HepG2 (cell line): ENCODE measurements around the gene ZNF653. TPM values are rescaled to one million over a fixed set of nuclear protein-coding genes. Genes with fewer than 3 reads are reported as not detected.

ENCODE experiments used
- ETV6 ChIP-seq: sonication (generic); formaldehyde crosslinking; conservative IDR thresholded peaks from 2 replicates; pipeline ENCODE4 v1.4.0; 2020; ENCODE audit warnings: missing genetic modification reagents
- FOXA1 ChIP-seq, 2 experiments: fragments of 450-650 bp in 1 of 2; sonication (generic) in 1 of 2; formaldehyde crosslinking in 1 of 2; IDR thresholded peaks; 2 replicates each; pipeline versions ENCODE4 v1.4.0 to v1.6.1; 2016 to 2020; ENCODE audit warnings: missing genetic modification reagents in 1 of 2
- HNRNPL ChIP-seq: fragments of 200-400 bp; formaldehyde crosslinking; IDR thresholded peaks from 2 replicates; pipeline ENCODE4 v1.6.1; 2017; ENCODE audit warnings: mild to moderate bottlenecking, low read depth, low read length
- HOXD1 ChIP-seq: sonication (generic); formaldehyde crosslinking; IDR thresholded peaks from 2 replicates; pipeline ENCODE4 v1.5.0; 2020; ENCODE audit warnings: missing genetic modification reagents
- NRL ChIP-seq: sonication (generic); formaldehyde crosslinking; IDR thresholded peaks from 2 replicates; pipeline ENCODE4 v1.5.0; 2020; ENCODE audit warnings: missing genetic modification reagents, mild to moderate bottlenecking, moderate library complexity, borderline replicate concordance
- PITX1 ChIP-seq: sonication (generic); formaldehyde crosslinking; IDR thresholded peaks from 2 replicates; pipeline ENCODE4 v1.5.1; 2020; ENCODE audit warnings: mild to moderate bottlenecking, missing genetic modification reagents
- PRMT3 ChIP-seq: sonication (generic); formaldehyde crosslinking; IDR thresholded peaks from 2 replicates; pipeline ENCODE4 v1.8.1; 2022; ENCODE audit warnings: low read depth, mild to moderate bottlenecking, moderate library complexity, missing genetic modification reagents, borderline replicate concordance
- RORA ChIP-seq: sonication (generic); formaldehyde crosslinking; IDR thresholded peaks from 2 replicates; pipeline ENCODE4 v1.5.0; 2020; ENCODE audit warnings: mild to moderate bottlenecking, missing genetic modification reagents, moderate library complexity
- SP5 ChIP-seq: IDR thresholded peaks from 2 replicates; pipeline ENCODE4 v1.6.1; 2016; ENCODE audit warnings: low read depth, borderline replicate concordance
- TERF1 ChIP-seq: sonication (generic); formaldehyde crosslinking; IDR thresholded peaks from 2 replicates; pipeline ENCODE4 v1.8.0; 2022; ENCODE audit warnings: mild to moderate bottlenecking, missing genetic modification reagents, moderate library complexity
- ZNF232 ChIP-seq: sonication (generic); formaldehyde crosslinking; IDR thresholded peaks from 2 replicates; pipeline ENCODE4 v1.4.0; 2020; ENCODE audit warnings: missing genetic modification reagents, borderline replicate concordance
- ZNF577 ChIP-seq: sonication (generic); formaldehyde crosslinking; IDR thresholded peaks from 2 replicates; pipeline ENCODE4 v1.4.0; 2020; ENCODE audit warnings: mild to moderate bottlenecking, low read depth, missing genetic modification reagents, borderline replicate concordance
- ZNF776 ChIP-seq: sonication (generic); formaldehyde crosslinking; IDR thresholded peaks from 2 replicates; pipeline ENCODE4 v1.4.0; 2020; ENCODE audit warnings: mild to moderate bottlenecking, missing genetic modification reagents
- polyA plus RNA-seq, 8 experiments: library from polyadenylated mRNA; depleted of rRNA in 3 of 8; stranded (reverse) in 7 of 8; unstranded in 1 of 8; fragments of >200 nt; fragmentation: Illumina TruSeq in 4 of 8; extraction: Trizol in 4 of 8; gene quantifications; 2 replicates each; pipeline versions ENCODE4 v1.2.1 to v1.2.3, GENCODE V29; 2011 to 2016; ENCODE audit warnings: low read depth in 4 of 8, missing spikeins in 1 of 8, mixed read lengths in 1 of 8; ENCODE audit not compliant: insufficient read depth in 1 of 8
- total RNA-seq, 5 experiments: library from RNA; depleted of rRNA; stranded (reverse); fragments of >200 nt; fragmentation: Illumina TruSeq; extraction: Trizol; gene quantifications; 2 replicates each; pipeline ENCODE4 v1.2.3, GENCODE V29; 2016; ENCODE audit warnings: low read depth in 1 of 5
- TF ChIP-seq, protein P1 (sequence below): sonication (generic); formaldehyde crosslinking; conservative IDR thresholded peaks from 2 replicates; pipeline ENCODE4 v1.8.1; 2023; ENCODE audit warnings: missing genetic modification reagents
- TF ChIP-seq, protein P2 (sequence below): sonication (generic); formaldehyde crosslinking; IDR thresholded peaks from 2 replicates; pipeline ENCODE4 v1.4.0; 2020; ENCODE audit warnings: missing genetic modification reagents
- TF ChIP-seq, protein P3 (sequence below), 2 experiments: fragments of 450-650 bp in 1 of 2; sonication (generic) in 1 of 2; formaldehyde crosslinking; IDR thresholded peaks; 2 replicates each; pipeline versions ENCODE4 v1.5.0 to v1.8.0; 2020 to 2022; ENCODE audit warnings: mild to moderate bottlenecking in 1 of 2, missing genetic modification reagents in 1 of 2
- TF ChIP-seq, protein P4 (sequence below): sonication (generic); formaldehyde crosslinking; conservative IDR thresholded peaks from 2 replicates; pipeline ENCODE4 v1.8.0; 2022; ENCODE audit warnings: missing genetic modification reagents

Gene ZNF653
- total and polyA plus RNA-seq, 2 of the 13 experiments (the other 11 are each of a cell fraction or from before 2014, with no cell fraction given): 4.7 to 7.1 TPM

DNA sequence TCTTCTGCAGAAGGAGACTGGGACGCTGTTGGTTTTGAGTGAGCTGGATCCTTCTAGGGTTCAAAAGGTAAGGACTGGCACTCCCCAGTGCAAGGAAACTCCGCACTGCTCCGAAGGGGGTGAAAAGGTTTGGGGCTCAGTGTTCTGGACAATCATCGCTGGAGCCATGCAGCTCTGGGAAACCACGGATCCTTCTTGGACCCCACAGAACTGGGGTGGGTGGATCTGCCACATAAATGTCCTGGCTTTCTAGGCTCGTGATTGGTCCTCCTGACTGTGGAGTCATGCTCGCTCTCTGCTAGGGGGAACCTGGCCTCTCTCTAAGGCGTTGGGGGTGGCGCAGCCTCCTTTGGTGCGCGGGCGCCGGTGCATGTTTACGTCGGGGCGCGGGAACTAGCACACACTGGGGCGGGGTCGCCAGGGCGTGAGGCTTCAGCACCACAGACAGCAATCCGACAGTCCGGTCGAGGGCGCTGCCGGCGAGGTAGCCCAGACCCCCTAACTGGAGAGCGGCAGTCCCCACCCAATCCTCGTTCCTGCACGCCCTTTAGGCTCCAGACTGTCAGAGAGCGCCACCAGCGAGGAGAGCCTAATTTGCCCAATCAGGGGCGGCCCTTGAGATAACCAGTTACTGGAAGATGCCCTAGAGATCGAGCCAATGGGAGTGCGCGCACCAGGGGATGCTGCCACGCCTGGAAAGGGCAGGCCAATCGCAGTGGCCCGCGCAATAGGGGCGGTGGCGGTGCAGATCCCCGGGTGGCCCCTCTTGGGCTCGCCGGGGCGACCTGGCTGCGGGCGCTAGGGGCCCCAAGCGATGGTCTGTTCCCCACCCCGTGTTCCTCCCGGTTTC is 23.9 kb downstream of the ZNF653 start (continued):
- TF ChIP-seq, protein P1, sequence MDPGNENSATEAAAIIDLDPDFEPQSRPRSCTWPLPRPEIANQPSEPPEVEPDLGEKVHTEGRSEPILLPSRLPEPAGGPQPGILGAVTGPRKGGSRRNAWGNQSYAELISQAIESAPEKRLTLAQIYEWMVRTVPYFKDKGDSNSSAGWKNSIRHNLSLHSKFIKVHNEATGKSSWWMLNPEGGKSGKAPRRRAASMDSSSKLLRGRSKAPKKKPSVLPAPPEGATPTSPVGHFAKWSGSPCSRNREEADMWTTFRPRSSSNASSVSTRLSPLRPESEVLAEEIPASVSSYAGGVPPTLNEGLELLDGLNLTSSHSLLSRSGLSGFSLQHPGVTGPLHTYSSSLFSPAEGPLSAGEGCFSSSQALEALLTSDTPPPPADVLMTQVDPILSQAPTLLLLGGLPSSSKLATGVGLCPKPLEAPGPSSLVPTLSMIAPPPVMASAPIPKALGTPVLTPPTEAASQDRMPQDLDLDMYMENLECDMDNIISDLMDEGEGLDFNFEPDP (CRISPR knock-in tag): 0 out of 2 replicates have a peak, but pooled peaks have one; percentile 48
- TF ChIP-seq ZNF577 (CRISPR knock-in tag) (no peak), RORA (CRISPR knock-in tag) (no peak), PITX1 (CRISPR knock-in tag) (0 out of 2 replicates have a peak, but pooled peaks have one; percentile 27), HNRNPL (no peak), PRMT3 (CRISPR knock-in tag) (peak; percentile 1; the same call in 1 of the 2 replicates), ETV6 (CRISPR knock-in tag) (no peak), TERF1 (no peak), ZNF232 (CRISPR knock-in tag) (no peak), HOXD1 (CRISPR knock-in tag) (no peak), ZNF776 (CRISPR knock-in tag) (no peak), NRL (CRISPR knock-in tag) (no peak), SP5 (CRISPR knock-in tag) (no peak), FOXA1 (IDR thresholded peaks at IDR 0.05) (no peak), FOXA1 (CRISPR knock-in tag; IDR thresholded peaks at IDR 0.05) (no peak)
- TF ChIP-seq, protein P2, sequence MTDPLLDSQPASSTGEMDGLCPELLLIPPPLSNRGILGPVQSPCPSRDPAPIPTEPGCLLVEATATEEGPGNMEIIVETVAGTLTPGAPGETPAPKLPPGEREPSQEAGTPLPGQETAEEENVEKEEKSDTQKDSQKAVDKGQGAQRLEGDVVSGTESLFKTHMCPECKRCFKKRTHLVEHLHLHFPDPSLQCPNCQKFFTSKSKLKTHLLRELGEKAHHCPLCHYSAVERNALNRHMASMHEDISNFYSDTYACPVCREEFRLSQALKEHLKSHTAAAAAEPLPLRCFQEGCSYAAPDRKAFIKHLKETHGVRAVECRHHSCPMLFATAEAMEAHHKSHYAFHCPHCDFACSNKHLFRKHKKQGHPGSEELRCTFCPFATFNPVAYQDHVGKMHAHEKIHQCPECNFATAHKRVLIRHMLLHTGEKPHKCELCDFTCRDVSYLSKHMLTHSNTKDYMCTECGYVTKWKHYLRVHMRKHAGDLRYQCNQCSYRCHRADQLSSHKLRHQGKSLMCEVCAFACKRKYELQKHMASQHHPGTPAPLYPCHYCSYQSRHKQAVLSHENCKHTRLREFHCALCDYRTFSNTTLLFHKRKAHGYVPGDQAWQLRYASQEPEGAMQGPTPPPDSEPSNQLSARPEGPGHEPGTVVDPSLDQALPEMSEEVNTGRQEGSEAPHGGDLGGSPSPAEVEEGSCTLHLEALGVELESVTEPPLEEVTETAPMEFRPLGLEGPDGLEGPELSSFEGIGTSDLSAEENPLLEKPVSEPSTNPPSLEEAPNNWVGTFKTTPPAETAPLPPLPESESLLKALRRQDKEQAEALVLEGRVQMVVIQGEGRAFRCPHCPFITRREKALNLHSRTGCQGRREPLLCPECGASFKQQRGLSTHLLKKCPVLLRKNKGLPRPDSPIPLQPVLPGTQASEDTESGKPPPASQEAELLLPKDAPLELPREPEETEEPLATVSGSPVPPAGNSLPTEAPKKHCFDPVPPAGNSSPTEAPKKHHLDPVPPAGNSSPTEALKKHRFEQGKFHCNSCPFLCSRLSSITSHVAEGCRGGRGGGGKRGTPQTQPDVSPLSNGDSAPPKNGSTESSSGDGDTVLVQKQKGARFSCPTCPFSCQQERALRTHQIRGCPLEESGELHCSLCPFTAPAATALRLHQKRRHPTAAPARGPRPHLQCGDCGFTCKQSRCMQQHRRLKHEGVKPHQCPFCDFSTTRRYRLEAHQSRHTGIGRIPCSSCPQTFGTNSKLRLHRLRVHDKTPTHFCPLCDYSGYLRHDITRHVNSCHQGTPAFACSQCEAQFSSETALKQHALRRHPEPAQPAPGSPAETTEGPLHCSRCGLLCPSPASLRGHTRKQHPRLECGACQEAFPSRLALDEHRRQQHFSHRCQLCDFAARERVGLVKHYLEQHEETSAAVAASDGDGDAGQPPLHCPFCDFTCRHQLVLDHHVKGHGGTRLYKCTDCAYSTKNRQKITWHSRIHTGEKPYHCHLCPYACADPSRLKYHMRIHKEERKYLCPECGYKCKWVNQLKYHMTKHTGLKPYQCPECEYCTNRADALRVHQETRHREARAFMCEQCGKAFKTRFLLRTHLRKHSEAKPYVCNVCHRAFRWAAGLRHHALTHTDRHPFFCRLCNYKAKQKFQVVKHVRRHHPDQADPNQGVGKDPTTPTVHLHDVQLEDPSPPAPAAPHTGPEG (CRISPR knock-in tag): no peak
- TF ChIP-seq, protein P3, sequence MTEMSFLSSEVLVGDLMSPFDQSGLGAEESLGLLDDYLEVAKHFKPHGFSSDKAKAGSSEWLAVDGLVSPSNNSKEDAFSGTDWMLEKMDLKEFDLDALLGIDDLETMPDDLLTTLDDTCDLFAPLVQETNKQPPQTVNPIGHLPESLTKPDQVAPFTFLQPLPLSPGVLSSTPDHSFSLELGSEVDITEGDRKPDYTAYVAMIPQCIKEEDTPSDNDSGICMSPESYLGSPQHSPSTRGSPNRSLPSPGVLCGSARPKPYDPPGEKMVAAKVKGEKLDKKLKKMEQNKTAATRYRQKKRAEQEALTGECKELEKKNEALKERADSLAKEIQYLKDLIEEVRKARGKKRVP (CRISPR knock-in tag; IDR thresholded peaks at IDR 0.05): no peak
- TF ChIP-seq, protein P4, sequence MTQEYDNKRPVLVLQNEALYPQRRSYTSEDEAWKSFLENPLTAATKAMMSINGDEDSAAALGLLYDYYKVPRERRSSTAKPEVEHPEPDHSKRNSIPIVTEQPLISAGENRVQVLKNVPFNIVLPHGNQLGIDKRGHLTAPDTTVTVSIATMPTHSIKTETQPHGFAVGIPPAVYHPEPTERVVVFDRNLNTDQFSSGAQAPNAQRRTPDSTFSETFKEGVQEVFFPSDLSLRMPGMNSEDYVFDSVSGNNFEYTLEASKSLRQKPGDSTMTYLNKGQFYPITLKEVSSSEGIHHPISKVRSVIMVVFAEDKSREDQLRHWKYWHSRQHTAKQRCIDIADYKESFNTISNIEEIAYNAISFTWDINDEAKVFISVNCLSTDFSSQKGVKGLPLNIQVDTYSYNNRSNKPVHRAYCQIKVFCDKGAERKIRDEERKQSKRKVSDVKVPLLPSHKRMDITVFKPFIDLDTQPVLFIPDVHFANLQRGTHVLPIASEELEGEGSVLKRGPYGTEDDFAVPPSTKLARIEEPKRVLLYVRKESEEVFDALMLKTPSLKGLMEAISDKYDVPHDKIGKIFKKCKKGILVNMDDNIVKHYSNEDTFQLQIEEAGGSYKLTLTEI: no peak
